Embryonic facial prominence (tissue), 1 donor: ENCODE results near the gene SNX10.

Experiments
- DNase-seq: peaks from one replicate; pipeline ENCODE4 v3.0.0-alpha.2; 2016; ENCODE audit errors: extremely low spot score

The SNX10 gene

GRCh38 chr7:26399736-26400135, 108.1 kb downstream of the SNX10 start:
- no peak for DNase-seq

- no peak for DNase-seq
Measured at GRCh38 chr7:26403640-26404039, 112.0 kb downstream of the SNX10 start.

- DNase-seq, result no peak
Measured at GRCh38 chr7:26404189-26404996, 112.7 kb downstream of the SNX10 start.

GRCh38 chr7:26406433-26406832, 114.8 kb downstream of the SNX10 start:
- DNase-seq, result no peak

GRCh38 chr7:26409661-26410547, 118.2 kb downstream of the SNX10 start:
- no peak for DNase-seq

- DNase-seq, result no peak
Measured at GRCh38 chr7:26413007-26413691, 121.5 kb downstream of the SNX10 start.

- no peak for DNase-seq
Measured at GRCh38 chr7:26416004-26416403, 124.3 kb downstream of the SNX10 start.

GRCh38 chr7:26417911-26418413, 126.3 kb downstream of the SNX10 start:
- DNase-seq, result no peak

GRCh38 chr7:26419198-26419597, 127.5 kb downstream of the SNX10 start:
- DNase-seq, result no peak

- DNase-seq, result no peak
Measured at GRCh38 chr7:26420422-26421019, 128.9 kb downstream of the SNX10 start.

- no peak for DNase-seq
Measured at GRCh38 chr7:26422761-26423160, 131.1 kb downstream of the SNX10 start.

- no peak for DNase-seq
Measured at GRCh38 chr7:26423436-26423835, 131.8 kb downstream of the SNX10 start.
